ENCODE measurements around the gene XPO5.

- TF ChIP-seq CTCF (IDR thresholded peaks at IDR 0.05; ENCODE audit: poor library complexity, severe bottlenecking) = no peak
- no peak for TF ChIP-seq EP300 (conservative IDR thresholded peaks at IDR 0.05; ENCODE audit: poor library complexity, severe bottlenecking)
- TF ChIP-seq REST (IDR thresholded peaks at IDR 0.05; ENCODE audit: borderline replicate concordance) = no peak
- TF ChIP-seq RAD21 (conservative IDR thresholded peaks at IDR 0.05) = no peak
- no peak for TF ChIP-seq POLR2AphosphoS5 (IDR thresholded peaks at IDR 0.05)
- no peak for TF ChIP-seq SMC3 (conservative IDR thresholded peaks at IDR 0.05; ENCODE audit: poor library complexity)
- TF ChIP-seq EZH2 (IDR thresholded peaks at IDR 0.05; ENCODE audit: borderline replicate concordance, insufficient read depth, low read length, poor library complexity, severe bottlenecking) = no peak
- no peak for TF ChIP-seq TAF1 (IDR thresholded peaks at IDR 0.05; ENCODE audit: low read depth)
- no peak for TF ChIP-seq MXI1 (conservative IDR thresholded peaks at IDR 0.05; ENCODE audit: poor library complexity, severe bottlenecking)
Observed at GRCh38 chr6:43505718-43506117, 70.1 kb downstream of the XPO5 start.
